Measurements from ENCODE around the gene HPCAL1. TPM values are rescaled to one million over a fixed set of nuclear protein-coding genes. Genes with fewer than 3 reads are reported as not detected.

The HPCAL1 gene
- total and polyA plus RNA-seq, 8 donors = 22.1 to 32.7 (median 26.4) TPM

DNA sequence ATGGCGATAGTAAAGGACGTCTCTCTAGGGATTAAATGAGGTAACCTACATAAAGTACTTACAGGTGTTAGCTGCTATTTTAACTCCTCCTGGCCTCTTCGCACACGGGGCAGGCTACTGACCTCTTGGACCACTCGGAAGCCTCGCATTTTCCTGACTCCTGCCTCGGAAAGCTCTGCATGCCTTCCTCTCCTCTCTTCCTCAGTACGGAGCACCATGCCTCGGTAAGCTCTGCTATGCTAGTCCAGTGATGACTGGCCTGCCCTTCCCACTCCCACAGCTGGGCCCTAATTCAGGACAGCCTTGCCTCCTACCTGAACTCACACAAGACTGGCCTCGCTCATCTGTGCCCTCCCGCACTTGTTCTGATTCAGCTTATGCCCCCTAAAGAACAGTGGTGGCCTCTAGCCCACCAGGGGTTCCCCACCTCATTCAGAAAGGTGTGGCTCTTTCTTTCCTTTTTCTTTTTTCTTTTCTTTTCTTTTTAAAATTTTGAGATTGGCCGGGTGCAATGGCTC lies 22.7 kb upstream of the HPCAL1 start:
- Histone ChIP-seq H3K27ac (no peak overlapping the region), H3K36me3 (no peaks in the 10 kb centered on the region), H3K27me3 (no peaks in the 10 kb centered on the region), H3K9me3 (no peaks in the 10 kb centered on the region), H3K4me3 (no peak overlapping the region), H3K4me1 (no peaks in the 10 kb centered on the region)
- no peak for DNase-seq
- WGBS, 2 donors = 76 to 82% methylated on average over 12 of the region's 12 CpGs
- no peak for ATAC-seq
- TF ChIP-seq, protein P1, sequence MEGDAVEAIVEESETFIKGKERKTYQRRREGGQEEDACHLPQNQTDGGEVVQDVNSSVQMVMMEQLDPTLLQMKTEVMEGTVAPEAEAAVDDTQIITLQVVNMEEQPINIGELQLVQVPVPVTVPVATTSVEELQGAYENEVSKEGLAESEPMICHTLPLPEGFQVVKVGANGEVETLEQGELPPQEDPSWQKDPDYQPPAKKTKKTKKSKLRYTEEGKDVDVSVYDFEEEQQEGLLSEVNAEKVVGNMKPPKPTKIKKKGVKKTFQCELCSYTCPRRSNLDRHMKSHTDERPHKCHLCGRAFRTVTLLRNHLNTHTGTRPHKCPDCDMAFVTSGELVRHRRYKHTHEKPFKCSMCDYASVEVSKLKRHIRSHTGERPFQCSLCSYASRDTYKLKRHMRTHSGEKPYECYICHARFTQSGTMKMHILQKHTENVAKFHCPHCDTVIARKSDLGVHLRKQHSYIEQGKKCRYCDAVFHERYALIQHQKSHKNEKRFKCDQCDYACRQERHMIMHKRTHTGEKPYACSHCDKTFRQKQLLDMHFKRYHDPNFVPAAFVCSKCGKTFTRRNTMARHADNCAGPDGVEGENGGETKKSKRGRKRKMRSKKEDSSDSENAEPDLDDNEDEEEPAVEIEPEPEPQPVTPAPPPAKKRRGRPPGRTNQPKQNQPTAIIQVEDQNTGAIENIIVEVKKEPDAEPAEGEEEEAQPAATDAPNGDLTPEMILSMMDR (IDR thresholded peaks at IDR 0.05) = no peak
- intact Hi-C loops (cut with DNase I) = loop anchor here in 1 of 3 donors (10.0 kb wide), 1 partner anchor 125 kb away; no protein-coding TSS in a partner anchor
- FAIRE-seq = no peak

- peak in 1 of 6 donors; percentile 16 for DNase-seq
- WGBS, 2 donors = 76 to 89% methylated on average over 3 to 4 of the region's 4 CpGs
- H3K4me1 ChIP-seq = peaks cover 10 to 18% (median 12%) of the 10 kb centered on the region in 3 donors
These were observed 20.8 kb upstream of the HPCAL1 start for GRCh38 chr2:10281891-10282290.

GRCh38 chr2:10282611-10283105 lies 20.0 kb upstream of the HPCAL1 start:
- no peak for FAIRE-seq
- TF ChIP-seq, protein P1 (IDR thresholded peaks at IDR 0.05) = no peak
- Histone ChIP-seq H3K27ac (no peak overlapping the region), H3K9me3 (no peaks in the 10 kb centered on the region), H3K4me3 (no peak overlapping the region), H3K36me3 (no peaks in the 10 kb centered on the region), H3K27me3 (no peaks in the 10 kb centered on the region), H3K4me1 (peaks cover 10 to 18% (median 12%) of the 10 kb centered on the region in 3 donors)
- no peak for ATAC-seq
- intact Hi-C loops (cut with DNase I) = no loop called here
- peak in 1 of 6 donors; percentile 14 for DNase-seq
- 80 to 82% methylated on average over 6 of the region's 6 CpGs for WGBS, 2 donors

More at GRCh38 chr2:10281891-10282290, 20.8 kb upstream of the HPCAL1 start:
- intact Hi-C loops (cut with DNase I) = no loop called here
- Histone ChIP-seq H3K4me3 (no peak overlapping the region), H3K27ac (no peak overlapping the region), H3K27me3 (no peaks in the 10 kb centered on the region), H3K36me3 (no peaks in the 10 kb centered on the region), H3K9me3 (no peaks in the 10 kb centered on the region)
- FAIRE-seq (no peak), ATAC-seq (no peak)
- TF ChIP-seq, protein P1 (IDR thresholded peaks at IDR 0.05) = no peak

GRCh38 chr2:10283106-10284062 lies 19.3 kb upstream of the HPCAL1 start:
- WGBS, 2 donors = 89 to 91% methylated on average over 16 of the region's 16 CpGs
- Histone ChIP-seq H3K27ac (no peak overlapping the region), H3K4me3 (no peak overlapping the region), H3K36me3 (no peaks in the 10 kb centered on the region), H3K9me3 (no peaks in the 10 kb centered on the region), H3K4me1 (peaks cover 10 to 18% (median 12%) of the 10 kb centered on the region in 3 donors), H3K27me3 (no peaks in the 10 kb centered on the region)
- TF ChIP-seq, protein P1 (IDR thresholded peaks at IDR 0.05) = no peak
- FAIRE-seq (no peak), DNase-seq (peak in 1 of 6 donors; percentile 67), ATAC-seq (peak in 1 of 4 donors; percentile 16)
- intact Hi-C loops (cut with DNase I) = no loop called here
